ENCODE measurements around the gene NPPC. TPM values are rescaled to one million over a fixed set of nuclear protein-coding genes. Genes with fewer than 3 reads are reported as not detected.

NPPC gene
- total and polyA plus RNA-seq, 10 of the 15 experiments (the other 5 are each of a cell fraction or from before 2014, with no cell fraction given): 0.15 TPM; not detected in 9

GRCh38 chr2:231931481-231931915, 5.3 kb upstream of the NPPC start (continued):
- TF ChIP-seq SPI1 (IDR thresholded peaks at IDR 0.05; ENCODE audit: borderline replicate concordance, insufficient read depth, low read depth, low read length) (no peak), DPF2 (IDR thresholded peaks at IDR 0.05) (no peak), CREB1 (IDR thresholded peaks at IDR 0.05; ENCODE audit: low read depth) (no peak), PKNOX1 (IDR thresholded peaks at IDR 0.05) (no peak), PRDM15 (CRISPR knock-in tag; IDR thresholded peaks at IDR 0.05) (no peak), GATAD2B (conservative IDR thresholded peaks at IDR 0.05; ENCODE audit: low read depth) (no peak)

GRCh38 chr2:231930593-231931281, 4.5 kb upstream of the NPPC start:
- WGBS (ENCODE audit: insufficient coverage, insufficient replicate concordance, low lambda C conversion rate, missing lambda C conversion rate): 54% methylated on average over 8 of the region's 8 CpGs
- no peak overlapping the region for H3K9ac ChIP-seq (ENCODE audit: control insufficient read depth, insufficient read depth, low read length)
- POLR2A ChIA-PET: no interaction called here
- H2AFZ ChIP-seq (ENCODE audit: control insufficient read depth, low read depth, low read length): no peak overlapping the region
- SMC1A ChIA-PET (ENCODE audit: uncharacterized antibody, unreplicated experiment): interaction anchor here (0.9 to 1.5 kb wide), 3 partner anchors 9 to 298 kb away, joined by 3 read pairs; no protein-coding TSS in a partner anchor
- in situ Hi-C loops (cut with MboI): no loop called here
- FAIRE-seq: no peak
- H3K4me3 ChIP-seq: no peak overlapping the region
- no peak for DNase-seq (ENCODE audit: low read depth, low spot score)
- peaks cover 3 to 5% of the 10 kb centered on the region in 2 experiments; a peak in 3 of 4 replicates for H3K27me3 ChIP-seq (replicated peaks in 1 of 2; ENCODE audit: control insufficient read depth in 2 of 2, insufficient read depth in 2 of 2, low read length in 1 of 2)
- peaks cover 9% of the 10 kb centered on the region for H3K4me1 ChIP-seq (ENCODE audit: control insufficient read depth, insufficient read depth, low read length)
- RAD21 ChIA-PET (ENCODE audit: unreplicated experiment): interaction anchor here (1.2 kb wide), 1 partner anchor 362 kb away, joined by 3 read pairs; no protein-coding TSS in a partner anchor
- no peak overlapping the region for H3K27ac ChIP-seq (ENCODE audit: control insufficient read depth, insufficient read depth)
- no TSS peak for BruUV-seq (replicated peaks)
- H3K4me2 ChIP-seq (ENCODE audit: control insufficient read depth, insufficient read depth): no peak overlapping the region
- no peaks in the 10 kb centered on the region for H3K79me2 ChIP-seq (ENCODE audit: control insufficient read depth, insufficient read depth, low read length)
- H3K9me3 ChIP-seq (replicated peaks; ENCODE audit: control insufficient read depth, insufficient read depth, low read length): no peaks in the 10 kb centered on the region
- CTCF ChIA-PET: interaction anchor here (1.4 to 8.2 kb wide), 2 partner anchors 9 to 210 kb away, joined by 4 to 32 read pairs; no protein-coding TSS in a partner anchor
- H4K20me1 ChIP-seq (ENCODE audit: control insufficient read depth, insufficient read depth): no peaks in the 10 kb centered on the region
- H3K36me3 ChIP-seq (ENCODE audit: control insufficient read depth in 2 of 2, insufficient read depth in 2 of 2, low read length in 1 of 2): no peaks in the 10 kb centered on the region
- no peak for ATAC-seq
- intact Hi-C loops (cut with micrococcal nuclease; ENCODE audit: unreplicated experiment): no loop called here
- no peak for TF ChIP-seq PAX8 (IDR thresholded peaks at IDR 0.05)
- TF ChIP-seq E2F8 (IDR thresholded peaks at IDR 0.05; ENCODE audit: low read depth, partially characterized antibody): no peak
- TF ChIP-seq CHD1 (IDR thresholded peaks at IDR 0.05; ENCODE audit: low read depth, low read length): no peak
- TF ChIP-seq STAT3 (IDR thresholded peaks at IDR 0.05; ENCODE audit: low read depth, low read length): no peak
- no peak for TF ChIP-seq JUND (IDR thresholded peaks at IDR 0.05; ENCODE audit: low read depth, low read length)
- no peak for TF ChIP-seq HSF1 (IDR thresholded peaks at IDR 0.05; ENCODE audit: low read depth, low read length)
- no peak for TF ChIP-seq RELA (IDR thresholded peaks at IDR 0.05; ENCODE audit: borderline replicate concordance, partially characterized antibody)
